ENCODE data around the gene KTN1.

KTN1 gene

DNA sequence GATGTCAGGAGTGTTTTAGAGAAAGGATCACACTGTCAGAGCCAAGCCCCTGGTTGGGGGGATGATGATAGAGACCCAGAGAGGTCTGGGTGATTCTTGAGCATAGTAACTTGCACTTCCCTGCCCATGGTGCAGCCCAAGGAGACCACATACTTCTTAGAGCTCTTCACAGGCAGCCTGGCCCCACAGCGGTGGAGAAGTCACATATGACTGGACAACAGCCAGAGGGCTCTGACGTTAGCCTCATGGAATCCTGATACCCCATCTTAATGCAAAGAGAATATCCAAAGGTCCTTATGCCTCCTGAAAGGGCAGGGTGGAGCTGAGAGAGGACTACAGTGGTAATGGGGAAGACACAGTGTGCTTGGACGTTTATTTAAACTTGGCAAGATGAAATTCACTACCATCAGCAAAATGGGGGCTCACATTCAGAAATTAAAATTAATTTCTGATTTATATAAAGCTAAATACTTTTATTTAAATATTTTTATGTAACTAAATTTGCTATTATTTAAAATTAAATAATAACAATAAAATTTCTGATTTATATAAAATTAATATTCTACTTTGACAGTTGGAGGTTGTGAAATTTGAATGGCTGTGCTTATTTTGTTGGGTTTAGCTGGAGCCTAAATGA lies 131.3 kb downstream of the KTN1 start:
- no peak for DNase-seq (ENCODE audit: low read depth in 2 of 2)

DNA sequence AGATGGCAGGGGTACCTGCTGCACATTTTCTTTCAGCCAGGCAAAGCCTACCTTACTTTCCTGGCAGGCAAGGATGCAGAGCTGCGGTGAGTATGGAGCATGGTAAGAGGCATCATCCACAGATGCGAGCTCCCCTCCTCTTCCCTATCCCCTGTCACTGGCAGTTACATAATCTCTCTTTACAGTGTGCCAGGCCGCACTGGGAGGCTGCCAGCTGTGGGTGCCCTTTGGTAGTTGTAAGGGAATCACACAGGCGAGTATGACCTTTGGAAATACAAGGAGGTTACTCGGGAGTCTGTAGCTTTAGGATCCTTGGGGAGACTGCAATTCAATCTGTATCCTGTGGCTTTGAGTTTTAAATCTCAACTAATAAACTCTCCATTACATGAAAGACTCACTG lies 132.5 kb downstream of the KTN1 start:
- no peak for DNase-seq (ENCODE audit: low read depth in 2 of 2)

DNA sequence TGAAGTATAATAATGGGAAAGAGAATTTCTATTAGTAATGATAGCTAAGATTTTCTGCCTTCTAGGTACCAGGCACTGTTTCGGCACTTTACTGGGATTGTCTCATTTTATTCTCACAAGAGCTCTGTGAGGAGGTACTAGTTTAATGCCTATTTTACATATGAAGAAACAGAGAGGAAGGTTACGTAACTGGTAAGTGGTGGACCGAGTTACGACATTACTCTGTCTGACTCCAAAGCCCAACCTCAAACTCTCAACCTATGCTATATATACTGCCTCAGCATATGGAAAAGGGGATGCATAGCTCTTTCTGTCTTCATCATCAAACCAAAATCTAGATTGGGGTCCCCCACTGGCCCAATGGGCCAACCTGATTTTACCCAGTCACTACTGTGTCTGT lies 133.5 kb downstream of the KTN1 start:
- no peak for DNase-seq (ENCODE audit: low read depth in 2 of 2)

DNA sequence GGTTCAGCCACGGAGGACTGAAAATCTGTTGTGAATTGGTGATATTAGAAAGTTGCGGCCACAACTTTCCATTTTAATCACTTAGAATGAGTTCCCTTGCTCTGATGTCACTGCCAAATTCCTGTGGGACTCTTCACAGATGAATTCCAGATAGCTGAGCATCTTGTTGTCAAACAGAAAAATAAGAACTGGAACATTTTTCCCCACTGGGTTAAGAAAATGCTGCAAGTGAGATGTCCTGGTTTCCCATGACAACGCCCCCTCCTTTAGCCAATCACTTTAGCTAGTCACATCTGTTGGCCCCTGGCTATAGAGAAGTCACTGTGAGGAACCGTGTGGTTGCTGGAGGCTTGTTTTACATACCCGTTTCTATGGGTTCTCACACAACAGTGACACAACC lies 135.9 kb downstream of the KTN1 start:
- no peak for DNase-seq (ENCODE audit: low read depth in 2 of 2)

DNA sequence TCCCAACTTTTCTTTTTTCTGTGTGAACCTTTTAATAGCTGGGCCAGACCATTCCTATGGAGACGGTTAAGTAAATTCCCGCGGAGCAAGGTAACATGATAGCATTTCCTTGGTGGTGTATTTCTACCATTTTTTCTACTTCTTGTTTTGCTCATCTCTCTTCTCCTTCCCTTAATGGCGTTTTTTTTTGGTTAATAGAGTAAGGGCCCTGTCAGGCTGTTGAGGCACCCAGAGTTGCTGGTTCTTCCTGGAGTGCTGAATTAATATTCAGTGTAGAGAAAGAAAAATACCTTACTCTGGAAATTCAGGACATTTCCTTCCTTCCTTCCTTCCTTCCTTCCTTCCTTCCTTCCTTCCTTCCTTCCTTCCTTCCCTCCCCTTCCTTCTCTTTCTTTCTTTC lies 137.6 kb downstream of the KTN1 start:
- DNase-seq (ENCODE audit: low read depth in 2 of 2), result no peak

DNA sequence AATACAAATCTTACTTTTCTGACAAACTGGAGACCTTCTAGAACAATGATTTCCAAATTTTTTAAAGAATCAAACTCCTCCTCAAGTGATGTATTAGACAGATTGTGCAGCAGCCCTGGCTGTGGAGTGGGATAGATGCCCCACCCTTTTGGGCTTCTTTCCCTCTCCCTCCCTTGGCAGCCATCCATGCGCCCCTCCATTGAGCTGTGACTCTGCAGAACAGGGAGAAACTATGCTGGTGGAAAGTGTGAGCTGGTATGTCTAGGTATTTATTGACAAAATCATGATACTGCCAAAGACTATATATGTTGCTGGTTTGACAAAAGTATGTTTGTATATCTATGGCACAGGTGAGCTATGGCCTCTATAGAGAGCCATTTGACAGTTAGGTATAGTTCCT lies 138.5 kb downstream of the KTN1 start:
- no peak for DNase-seq (ENCODE audit: low read depth in 2 of 2)

DNA sequence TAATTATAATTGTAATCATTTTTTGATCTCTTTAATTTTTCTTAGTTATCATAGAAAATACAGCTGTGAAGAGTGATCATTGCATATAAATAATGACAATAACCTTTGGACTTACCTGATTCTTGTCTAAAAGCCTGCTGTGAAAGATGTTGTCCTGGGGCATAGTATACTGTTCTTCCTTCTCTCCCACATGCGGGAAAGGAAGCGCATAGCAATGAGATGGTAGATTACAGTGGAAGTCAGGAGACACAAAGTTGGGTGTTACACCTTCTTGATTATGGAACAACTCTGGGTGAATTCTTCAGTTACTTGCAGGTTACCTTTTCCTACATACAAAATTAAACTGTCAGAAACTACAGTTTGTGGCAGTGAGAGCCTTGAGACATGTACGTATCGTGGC lies 140.8 kb downstream of the KTN1 start:
- no peak for DNase-seq (ENCODE audit: low read depth in 2 of 2)

DNA sequence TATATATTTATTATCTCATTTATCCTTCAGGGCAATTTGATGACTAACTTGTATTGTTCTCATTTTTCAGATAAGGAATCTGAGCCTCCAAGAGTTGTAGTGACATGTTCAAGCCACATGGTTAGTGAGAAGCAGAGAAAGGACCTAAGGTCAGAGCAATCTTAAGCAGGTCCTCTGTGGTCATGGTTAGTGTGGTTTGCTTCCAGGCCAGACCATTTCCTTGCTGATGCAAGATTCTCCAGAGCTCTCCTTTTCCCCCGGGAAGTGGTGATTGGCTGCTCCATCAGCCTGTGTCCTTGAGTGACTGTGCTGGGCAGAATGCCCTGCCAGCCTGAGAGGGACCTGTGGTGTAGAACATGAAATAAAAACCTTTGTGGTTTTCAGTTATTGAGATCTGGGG lies 141.3 kb downstream of the KTN1 start:
- no peak for DNase-seq (ENCODE audit: low read depth in 2 of 2)

DNA sequence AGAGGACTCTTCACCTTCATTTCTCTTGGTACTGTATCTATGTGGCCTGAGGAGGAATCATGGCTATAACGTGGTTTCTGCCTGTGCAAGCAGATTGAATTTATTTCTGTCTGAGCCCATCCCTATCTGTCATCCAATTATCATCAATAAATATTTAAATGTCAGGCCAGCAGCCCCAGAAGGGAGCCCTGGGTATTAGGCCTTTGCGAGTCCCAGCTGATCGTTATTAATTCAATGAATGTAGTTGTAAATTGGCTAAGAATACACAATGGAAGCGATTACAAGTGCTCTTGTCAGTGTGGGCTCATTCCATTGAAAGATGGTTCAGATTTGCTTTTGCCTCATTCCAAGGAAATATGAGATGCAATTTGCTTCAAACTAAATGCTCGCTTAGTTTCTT lies 142.0 kb downstream of the KTN1 start:
- no peak for DNase-seq (ENCODE audit: low read depth in 2 of 2)

DNA sequence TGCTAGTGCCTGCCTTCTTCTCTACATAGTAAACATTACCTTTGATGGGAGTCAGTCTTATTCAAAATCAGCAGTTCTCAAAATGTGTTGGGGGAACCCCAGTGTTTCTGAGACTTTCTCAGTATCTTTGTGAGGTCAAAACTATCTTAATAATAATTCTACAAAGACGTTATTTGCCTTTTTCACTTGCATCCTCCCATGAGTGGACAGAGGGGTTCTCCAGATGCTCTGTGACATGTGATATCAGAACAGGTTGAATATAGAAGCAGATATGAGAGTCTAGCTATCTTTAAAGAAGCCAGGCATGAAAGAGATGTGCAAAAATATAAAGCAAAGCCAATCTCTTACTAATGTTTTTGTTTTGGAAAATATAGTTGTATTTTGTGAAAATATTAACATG lies 144.7 kb downstream of the KTN1 start:
- no peak for DNase-seq (ENCODE audit: low read depth in 2 of 2)

DNA sequence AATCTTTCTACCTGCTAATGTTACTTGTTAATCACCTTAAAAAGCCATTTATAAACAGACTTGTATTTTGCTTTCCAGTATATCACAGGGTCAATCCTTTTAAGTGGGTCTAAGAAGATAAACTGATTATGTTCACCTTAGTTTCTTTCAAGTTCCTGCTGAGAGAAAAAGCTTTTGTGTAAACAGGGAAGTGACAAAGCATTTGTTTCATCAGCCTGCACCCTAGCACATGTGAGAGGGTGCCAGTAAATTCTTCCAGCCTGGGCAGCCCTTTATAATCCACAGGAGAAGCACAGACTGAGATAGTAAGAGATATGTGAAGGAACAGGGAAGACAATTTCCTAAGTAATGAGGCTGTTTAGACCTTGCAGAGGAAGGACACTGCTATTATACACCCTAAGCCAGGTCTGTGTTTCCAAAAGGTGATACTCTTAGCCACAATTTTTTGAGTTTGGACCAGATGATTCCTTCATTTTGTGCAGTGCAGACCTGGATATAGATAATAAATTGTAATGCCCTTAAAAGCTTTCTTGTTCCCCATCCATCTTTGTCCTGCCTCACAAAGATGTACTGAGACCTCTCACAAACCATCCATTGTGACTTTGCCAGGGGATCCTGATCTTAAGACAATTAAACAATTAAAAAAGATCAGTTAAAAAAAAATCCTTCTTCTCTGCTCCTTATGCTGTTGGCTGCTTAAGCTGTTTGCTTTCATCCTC lies 150.7 kb downstream of the KTN1 start:
- DNase-seq (ENCODE audit: low read depth in 2 of 2), result no peak

DNA sequence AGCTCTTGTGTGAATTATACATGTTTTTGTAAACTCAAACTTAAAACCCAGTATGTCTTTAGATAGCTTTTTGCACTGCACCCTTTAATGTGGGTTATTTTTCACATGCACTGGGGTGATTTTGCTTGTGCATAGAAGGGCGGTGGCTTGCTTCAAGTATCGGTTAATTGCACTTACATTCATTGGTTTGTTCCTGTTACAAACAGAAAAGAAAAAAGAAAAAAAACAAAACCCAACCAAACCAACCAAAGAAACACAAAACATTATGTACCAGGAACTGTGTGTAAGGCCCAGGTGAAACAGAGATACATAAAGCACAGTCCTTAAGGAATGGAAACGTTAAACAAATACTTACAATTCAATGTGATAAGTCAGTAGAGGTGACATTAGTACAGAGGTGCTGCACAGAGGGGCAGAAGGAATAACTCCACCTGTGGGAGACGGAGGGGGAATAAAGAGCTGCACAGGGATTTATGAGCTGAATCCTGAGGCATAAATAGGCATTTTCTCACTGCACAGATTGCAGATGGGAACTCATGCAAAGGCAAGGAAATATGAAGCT lies 151.4 kb downstream of the KTN1 start:
- DNase-seq (ENCODE audit: low read depth in 2 of 2), result no peak

DNA sequence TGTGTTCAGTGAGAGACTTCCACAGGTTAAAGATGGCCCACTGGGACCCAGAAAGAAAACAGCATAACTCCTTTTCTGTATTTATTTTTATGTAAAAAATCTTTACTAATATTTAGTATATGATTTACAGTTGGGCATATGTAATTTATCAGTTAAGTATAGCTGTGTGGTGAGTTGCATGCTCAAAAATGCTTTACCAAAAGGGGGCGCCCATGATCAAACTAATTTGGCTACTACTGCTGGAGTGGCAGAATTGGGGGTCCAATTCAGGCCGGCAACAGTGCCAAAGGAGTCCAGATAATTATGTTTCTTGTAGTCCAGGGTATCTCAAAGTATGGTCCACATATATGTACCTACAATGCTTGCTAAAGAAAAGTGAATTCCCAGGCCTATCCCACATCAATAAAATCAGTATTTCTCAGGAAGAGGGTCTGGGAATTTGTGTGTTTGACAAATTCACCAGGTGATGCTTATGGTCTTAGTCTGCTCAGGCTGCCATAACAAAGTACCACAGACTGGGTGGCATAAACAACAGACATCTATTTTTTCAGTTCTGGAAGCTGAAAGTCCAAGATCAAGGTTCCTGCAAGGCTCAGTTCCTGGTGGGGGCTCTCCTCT lies 152.0 kb downstream of the KTN1 start:
- peak; percentile 23 for DNase-seq (ENCODE audit: low read depth in 2 of 2)

DNA sequence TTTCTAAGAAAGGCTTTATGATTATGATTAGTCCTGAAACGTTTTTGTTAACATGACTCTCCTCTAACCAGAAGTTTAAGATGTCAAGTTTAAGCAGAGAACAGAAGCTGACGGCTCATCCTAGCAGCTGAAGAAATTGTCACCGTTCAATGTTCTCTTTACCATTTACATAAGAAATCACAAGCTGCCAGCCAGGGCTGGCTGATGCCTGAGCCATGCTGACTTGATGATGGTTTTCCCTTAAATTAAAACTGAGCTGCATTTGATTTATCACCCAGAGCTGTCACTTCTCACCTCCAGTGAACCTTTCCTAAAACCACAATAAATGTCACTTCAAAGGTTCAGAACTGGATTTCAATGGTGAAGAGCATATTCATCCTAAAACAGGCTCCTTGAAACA lies 153.6 kb downstream of the KTN1 start:
- DNase-seq (ENCODE audit: low read depth in 2 of 2), result no peak
